ENCODE data around the gene VOPP1.

VOPP1 gene

DNA sequence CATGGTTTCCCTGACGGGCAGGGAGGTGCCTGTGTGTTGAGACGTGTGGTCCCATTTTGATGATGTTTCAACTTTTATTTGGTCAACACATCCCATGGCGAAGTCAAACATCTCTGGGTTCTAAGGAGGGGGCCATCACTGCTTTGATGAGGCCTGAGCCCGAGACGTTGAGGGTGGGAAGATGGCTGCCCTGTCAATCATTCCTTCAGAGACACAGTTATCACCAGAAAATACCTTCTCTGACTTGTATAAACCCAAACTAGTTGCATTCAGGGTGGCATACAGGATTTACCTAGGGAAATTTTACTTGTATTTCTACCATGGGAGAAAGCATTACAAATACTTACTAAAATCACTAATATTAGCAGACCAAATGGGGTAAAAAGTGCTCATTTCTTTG is 64.6 kb downstream of the VOPP1 start:
- DNase-seq = no peak

DNA sequence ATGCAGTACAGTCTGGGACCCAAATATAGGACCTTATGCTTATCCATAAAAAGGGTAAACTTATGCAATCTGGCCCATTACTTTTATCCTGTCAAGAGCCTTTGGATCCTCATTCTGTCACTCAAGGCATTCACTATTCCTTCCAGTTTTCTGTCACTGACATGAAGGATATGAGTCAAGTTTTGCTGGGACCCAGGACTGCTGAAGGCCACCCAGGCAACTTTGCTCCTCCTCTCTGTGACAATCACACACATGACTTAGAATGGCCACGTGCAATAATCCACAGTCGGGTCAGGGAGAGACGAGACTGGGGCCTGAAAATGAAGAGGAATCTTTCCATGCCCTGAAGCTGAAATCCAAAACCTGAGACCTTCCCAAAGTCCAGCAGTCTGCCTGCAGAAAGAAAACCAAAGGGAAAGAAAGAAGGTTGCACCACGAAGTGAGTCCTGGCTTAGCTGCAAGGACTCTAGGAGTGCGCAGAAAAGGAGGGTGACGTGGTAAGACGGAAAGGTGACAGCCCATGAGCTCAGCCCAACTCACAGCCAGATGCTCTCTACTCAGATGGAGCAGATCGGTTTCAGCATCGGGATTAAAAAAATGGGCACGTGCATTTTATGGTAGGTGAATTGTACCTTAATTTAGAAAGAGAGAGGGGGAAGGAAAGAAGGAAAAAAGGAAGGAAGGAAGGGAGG is 67.2 kb downstream of the VOPP1 start:
- no peak for DNase-seq

DNA sequence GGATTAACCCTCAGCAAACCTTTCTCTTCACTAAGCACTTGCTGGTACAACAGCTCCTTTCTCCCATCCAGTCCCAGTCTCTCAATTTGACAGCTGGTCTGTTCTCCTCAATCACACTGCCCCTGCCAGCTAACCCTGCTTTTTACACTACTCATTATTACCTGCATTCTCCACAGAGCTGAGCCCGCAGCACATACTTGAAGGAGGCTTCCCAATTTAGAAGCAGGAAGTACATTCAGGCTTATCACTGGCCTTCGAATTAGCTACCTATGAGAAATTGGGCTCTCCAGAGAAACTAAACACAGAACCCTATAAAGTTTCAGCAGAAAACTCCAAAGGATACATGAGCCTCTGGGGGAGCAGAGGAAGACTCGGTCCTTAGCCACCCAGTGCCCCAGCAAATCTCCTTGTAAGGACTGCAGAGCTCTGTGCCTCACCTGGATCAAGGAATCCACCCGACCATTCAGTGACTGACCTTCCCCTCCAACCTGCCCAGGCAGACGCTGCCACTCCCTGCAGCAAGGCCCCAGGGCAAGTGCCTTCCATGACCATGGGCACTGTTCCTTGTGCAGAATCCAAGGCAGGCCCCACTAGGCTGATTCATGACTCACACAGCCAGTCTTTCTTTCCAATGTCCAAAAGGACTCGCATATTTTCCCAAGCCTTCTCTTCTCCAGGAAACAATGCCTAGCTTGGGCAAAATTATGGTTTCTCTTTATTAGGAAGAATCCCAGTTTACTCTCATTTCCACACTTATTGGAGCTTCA is 68.0 kb downstream of the VOPP1 start:
- DNase-seq = no peak

GRCh38 chr7:55502858-55503440 is 69.4 kb downstream of the VOPP1 start:
- DNase-seq = no peak

GRCh38 chr7:55502124-55502857 is 70.0 kb downstream of the VOPP1 start:
- no peak for DNase-seq

- DNase-seq = no peak
These were observed 70.7 kb downstream of the VOPP1 start for GRCh38 chr7:55501611-55502010.

- no peak for DNase-seq
These were observed 72.1 kb downstream of the VOPP1 start for GRCh38 chr7:55500117-55500756.

DNA sequence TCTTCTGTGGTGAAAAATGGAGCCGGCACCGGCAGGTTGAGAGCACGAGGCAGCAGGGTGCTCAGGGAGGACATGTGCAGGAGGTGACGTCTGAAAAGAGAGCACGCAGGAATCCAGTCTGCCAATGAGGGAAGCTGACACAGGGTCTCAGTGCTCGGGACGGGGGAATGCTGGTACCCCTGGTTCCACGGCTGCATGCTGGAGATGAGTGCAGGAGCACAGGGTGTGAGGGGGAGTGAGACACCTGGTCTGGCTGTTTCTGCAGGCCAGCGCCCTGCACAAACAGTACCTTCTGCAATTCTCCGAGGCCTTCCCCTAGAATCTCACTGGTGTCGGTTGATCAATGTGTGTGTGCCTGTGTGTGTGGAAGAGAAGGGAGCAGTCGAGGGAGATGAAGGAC is 72.7 kb downstream of the VOPP1 start:
- DNase-seq = no peak

DNA sequence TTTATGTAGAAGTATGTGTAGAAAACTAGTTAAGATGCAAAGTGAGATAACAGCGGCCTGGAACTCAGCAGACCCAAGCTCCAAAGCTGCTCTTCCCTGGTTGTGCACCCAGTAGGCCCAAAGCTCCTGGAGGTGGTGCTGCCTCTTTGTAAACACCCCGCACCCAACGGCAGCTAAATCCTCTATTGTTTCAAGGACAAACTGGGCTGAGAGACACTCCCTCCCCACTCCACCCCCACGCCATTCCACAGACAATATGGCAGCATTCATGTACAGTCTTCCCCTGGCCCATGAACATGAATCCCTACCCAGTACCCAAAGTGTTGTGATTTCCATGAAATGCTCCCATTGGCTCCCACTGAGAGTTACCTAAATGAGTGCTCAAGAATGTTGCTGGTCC is 73.5 kb downstream of the VOPP1 start:
- no peak for DNase-seq

DNA sequence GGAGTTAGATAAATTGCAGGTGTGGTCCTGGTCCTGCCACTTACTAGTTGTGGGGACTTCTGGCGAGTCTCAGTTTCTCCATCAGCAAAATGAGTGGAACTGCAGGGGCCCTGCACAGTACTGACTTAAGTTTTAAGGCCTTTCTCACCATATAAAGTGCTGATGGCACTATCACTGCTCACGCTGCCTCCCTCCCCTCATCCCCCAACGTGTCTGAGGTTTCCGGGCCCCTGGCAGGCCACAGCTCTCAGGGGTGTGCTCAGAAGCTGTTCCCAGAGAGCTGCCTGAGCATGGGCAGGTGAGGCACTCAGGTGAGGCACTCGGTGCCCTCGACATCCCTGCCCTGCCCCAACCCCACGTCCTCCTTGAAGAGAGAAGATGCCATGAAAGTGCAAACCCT is 74.2 kb downstream of the VOPP1 start:
- DNase-seq = no peak

- no peak for DNase-seq
These were observed 74.8 kb downstream of the VOPP1 start for GRCh38 chr7:55497521-55497920.

DNA sequence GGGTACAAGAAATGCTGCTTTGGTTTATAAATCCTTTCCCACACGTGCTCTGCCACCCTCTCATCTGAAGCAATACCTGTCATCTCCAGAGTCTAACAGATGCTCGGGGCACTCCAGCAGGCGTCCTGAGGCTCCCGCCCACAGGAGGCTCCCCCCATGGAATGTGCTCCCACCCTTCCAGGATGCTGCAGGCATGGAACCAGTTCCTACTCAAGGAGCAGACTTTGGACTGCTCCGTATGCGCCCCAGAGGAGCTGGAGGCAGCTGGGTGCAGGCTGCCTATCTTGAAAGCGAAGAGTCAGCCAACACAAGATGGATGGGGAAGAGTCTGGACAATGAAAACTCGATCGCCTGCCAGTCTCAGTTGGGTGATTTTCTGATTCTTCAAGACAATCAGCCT is 75.4 kb downstream of the VOPP1 start:
- DNase-seq = no peak

GRCh38 chr7:55494951-55495350 is 77.4 kb downstream of the VOPP1 start:
- no peak for DNase-seq

- DNase-seq = no peak
These were observed 78.9 kb downstream of the VOPP1 start for GRCh38 chr7:55493408-55493807.

GRCh38 chr7:55491346-55491745 is 81.0 kb downstream of the VOPP1 start:
- DNase-seq = no peak

DNA sequence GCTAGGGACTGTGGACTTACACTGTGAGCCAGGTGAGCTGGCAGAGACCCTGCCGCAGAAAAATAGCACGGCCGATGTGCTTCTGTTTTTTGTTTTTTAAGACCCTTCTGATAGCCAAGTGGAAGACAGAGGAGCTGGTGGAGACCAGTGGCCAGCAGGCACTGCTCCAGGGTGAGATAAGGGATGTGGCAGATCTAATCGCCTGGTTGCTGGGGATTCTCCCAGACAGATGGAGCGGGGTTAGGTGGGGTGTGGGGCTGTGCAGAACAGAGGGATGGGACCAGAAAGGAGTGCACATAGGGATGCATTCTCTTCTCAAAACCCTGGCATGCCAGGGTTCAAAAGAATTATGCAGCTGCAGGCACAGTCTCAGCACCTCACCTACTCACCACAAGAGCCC is 82.2 kb downstream of the VOPP1 start:
- no peak for DNase-seq

GRCh38 chr7:55489552-55489951 is 82.8 kb downstream of the VOPP1 start:
- no peak for DNase-seq

DNA sequence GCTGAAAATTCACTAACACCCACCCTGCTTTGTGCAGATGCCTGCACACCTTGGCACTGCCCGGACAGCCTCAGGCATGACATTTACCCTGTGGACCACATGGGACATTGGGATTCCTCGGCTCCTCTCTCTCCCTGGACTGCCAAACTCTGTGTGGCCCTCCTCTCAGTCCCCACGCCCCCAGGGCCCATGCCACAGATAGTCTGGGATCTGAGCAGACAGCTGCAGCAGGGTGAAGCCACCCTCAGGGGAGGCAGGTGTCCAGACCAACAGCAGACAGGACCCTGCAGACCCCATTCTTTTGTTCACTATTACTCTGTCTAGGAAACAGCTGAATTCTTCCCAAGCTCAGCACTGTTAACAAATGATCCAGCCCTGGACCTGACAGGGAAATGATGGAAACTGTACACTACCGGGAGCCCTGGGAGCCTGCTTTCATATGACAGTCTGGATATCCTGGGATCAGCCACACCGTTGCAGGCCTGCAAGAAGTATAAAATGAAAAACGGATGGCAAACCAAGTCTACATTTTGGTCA is 83.4 kb downstream of the VOPP1 start:
- no peak for DNase-seq

DNA sequence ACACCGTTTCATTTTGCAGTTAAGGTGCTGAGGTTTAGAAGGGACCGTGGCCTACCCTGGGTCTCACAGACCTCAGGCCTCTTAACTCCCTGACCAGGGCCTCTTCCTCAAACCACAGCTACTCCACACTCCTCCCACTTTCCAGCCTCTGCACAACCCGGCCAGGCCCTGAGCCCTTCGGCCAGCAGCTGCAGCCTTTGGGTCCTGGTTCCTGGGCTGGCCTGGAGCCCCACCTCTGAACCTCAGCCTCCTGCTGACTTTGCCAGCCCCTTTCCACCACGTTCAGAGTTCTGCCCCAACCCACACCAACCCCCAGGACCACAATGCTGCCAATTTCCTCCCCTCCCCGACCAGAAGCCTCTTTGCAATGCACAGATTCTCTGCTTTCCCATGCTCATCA is 84.1 kb downstream of the VOPP1 start:
- no peak for DNase-seq

DNA sequence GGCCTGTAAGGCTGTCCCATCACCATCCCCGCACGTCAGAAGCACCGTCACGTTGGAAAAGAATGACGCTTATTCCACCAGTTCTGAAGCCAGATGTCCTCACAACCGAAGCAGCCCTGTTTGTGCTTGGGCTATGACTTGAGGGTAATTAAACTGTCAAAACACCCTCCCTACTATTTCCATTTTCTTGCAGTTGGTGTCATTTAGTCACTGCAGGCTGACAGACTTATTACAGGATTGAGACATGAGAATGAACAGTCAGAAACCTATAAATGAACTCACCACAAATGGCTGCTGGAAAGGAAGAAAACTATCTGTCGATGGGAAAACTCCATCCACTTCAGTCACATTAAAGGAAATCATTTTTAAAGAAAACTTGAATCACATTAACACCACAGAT is 85.3 kb downstream of the VOPP1 start:
- DNase-seq = no peak

DNA sequence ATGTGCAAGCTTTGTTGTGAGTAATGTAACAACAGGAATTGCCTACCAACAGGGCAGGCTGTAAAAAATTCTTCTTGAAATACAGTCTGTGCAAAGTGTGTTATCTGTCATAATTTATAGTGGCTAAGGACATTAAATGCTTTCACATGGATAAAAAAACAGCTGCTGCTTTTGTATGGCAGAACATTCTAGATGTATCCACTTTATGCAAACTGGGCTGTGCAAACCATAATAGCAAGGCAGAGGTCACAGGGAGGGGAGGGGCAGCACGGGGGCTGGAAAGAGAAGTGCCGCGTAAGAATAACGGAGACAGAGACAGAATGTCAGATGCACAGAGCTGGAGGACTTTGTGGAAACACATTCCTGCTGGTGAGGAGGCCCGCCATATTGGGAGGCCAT is 86.1 kb downstream of the VOPP1 start:
- DNase-seq = no peak

GRCh38 chr7:55485501-55486191 is 86.7 kb downstream of the VOPP1 start:
- DNase-seq = no peak
